GM18507 (cell line): ENCODE measurements around the gene ACYP1.
"Not testable (repeated sequence)": the region's sequence is repeated elsewhere in the genome, so short reads cannot be mapped to it uniquely, and the experiment has no call there.

ENCODE experiments used
- DNase-seq: peaks from one replicate; pipeline ENCODE4 v3.0.0; 2011; ENCODE audit warnings: low read depth; ENCODE audit not compliant: insufficient read length; ENCODE audit errors: extremely low spot score
- FAIRE-seq: peaks from 2 replicates; lab custom pipeline; 2011; peaks lifted over from hg19 to GRCh38; lab: Jason Lieb, UNC

ACYP1 gene

DNA sequence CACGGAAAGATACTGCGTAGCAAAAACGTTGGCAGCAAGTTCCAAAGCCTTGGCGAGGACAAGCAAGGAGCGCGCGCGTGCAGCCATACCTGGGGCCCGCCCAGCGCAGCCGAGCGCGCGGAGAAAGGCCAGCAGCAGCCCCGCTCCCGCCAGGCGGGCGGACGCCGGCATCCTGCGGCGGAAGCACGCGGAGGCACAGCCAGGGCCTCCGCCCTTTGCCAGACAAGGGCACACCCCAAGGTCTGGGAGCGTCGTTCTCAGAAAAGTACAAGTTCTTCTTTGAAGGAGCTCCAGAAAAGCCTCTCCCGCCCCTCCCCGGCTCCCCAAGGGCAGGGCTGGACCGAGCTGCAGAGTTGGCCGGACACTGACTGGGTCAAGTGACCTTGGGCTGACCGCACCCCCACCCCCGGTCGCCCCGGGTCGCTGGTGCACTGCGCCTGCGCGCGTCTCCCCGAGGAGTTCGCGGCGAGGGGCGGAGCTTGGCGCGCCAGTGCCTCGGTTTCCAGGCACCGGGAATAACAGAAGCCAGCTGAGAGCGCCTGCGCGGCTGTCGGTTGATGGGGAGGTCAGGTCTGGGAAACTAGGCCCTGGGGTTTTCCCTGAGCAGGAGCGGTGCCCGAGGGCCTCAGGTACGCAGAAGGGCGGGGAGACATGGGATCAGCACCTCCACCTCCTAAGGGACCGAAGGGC is 5.4 kb upstream of the ACYP1 start, which contains the start of gene ZC2HC1C:
Gene ZC2HC1C (plus strand): TSS at position 521 of the 690 bp plus-strand sequence. CDS start 933 bp downstream, outside the sequence.
- FAIRE-seq (peak; percentile 76), DNase-seq (peak; percentile 71)

DNA sequence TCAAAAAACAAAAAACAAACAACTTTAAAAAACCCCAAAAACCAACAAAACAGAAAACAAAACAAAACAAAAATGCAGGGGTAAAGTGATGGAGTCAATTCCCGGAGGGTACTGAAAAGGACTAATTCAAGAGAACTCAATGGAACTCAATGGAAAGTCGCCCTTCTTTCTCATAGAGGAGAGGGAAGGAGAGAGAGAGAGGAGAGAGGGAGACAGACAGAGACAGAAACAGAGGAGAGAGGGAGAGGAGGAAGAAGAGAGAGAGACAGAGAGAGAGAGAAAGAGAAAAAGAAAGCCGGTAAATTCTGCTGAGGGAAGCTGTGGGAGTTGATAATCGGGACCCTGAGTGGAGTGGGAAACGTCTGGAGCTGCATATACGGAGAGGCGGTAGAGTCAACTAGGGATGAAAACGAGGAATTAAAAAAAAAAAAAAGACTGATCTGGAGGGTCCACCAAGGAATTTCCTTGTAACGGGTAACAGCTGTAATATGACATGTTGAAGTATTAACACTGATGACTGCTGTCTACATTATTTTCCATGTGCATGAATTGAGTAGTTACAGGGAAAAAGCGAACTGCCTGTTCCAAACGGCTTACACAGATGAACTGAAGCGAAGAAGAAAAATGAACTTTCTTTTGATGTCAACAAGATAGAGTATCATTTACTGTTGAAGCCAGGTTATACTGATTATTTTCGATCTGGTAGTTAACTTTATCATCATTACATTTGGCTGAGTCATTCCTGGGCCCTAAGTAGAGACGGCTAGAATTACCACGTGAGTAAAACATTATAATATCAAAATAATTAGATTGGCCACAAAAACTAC is 4.7 kb upstream of the ACYP1 start:
- DNase-seq = no peak
- FAIRE-seq = no peak

DNA sequence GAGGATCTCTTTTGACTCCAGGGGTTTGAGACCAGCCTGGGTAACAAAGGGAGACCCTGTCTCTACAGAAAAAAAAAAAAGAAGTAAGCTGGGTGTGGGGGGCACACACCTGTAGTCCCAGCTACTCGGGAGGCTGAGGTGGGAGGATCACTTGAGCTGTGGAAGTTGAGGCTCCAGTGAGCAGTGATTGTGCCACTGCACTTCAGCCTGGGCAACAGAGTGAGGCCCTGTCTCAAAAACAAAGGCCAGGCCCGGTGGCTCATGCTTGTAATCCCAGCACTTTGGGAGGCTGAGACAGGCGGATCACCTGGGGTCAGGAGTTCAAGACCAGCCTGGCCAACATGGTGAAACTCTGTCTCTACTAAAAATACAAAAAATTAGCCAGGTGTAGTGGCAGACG is 3.9 kb upstream of the ACYP1 start:
- not testable (repeated sequence) for DNase-seq, FAIRE-seq

DNA sequence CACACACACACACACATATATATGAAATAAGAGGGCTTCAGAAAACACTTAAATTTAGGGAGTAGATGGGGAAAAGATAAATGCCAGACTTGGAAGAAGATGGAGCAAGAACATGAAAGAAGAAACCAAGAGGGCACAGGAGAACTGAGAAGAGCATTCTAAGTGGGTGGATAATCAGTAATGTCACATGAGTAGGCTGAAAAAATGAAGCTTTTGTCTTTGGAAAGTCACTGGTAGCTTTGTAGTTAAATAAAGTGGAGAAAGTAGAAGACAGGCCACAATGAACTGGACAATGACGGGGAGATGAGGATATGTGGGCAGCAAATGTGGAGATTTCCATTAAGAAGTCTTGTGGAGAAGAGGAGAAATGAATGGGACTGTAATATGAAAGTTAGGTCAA is 3.4 kb upstream of the ACYP1 start:
- no peak for DNase-seq
- FAIRE-seq = no peak

DNA sequence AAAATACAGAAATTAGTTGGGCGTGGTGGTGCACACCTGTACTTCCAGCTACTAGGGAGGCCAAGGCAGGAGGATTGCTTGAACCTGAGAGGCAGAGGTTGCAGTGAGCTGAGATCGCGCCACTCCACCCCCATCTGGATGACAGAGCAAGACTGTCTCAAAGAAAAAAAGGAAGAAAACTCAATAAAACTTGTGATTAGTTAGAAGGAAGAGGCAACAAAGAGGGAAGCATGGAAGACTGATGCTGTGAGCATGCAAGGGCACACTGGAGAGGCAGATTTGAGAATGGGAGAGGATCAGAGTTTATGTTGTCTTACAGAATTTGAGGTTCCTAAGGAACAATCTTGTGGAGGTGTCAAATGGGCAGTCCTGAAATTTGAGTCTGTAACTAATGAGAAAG is 2.9 kb upstream of the ACYP1 start:
- no peak for DNase-seq
- no peak for FAIRE-seq

DNA sequence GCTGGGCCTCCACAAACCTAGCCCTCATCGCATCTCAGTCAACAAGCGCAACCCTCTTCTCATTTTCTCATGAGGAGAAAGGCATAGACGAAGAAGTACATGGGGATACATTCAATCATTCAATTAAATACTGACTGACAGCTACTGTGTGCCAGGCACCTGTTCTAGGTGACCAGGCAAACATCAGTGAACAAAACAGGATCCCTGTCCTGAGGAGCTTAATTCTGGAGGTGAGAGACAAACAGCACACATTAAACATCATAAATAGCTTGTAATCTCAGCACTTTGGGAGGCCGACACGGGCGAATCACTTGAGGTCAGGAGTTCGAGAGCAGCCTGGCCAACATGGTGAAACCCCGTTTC is 362 bp upstream of the ACYP1 start:
- FAIRE-seq (no peak), DNase-seq (no peak)

DNA sequence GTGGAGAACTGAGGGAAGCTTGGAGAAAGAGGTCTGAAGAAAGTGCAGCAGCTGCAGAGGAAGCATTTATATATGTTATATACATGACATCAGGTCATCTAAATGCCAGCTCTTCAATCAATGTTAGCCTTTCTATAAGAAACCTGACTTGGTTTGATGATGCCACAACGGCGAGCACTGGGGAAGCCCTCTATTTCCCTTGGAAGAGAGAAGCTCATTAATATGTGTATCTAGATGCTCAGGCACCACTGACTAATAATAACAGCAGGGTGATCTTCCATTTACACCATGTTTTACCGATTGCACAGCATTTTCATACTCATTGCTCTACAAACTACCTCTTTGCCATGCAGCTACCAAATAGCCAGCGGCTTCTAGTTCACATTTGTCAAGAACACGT is 811 bp downstream of the ACYP1 start:
- no peak for DNase-seq
- FAIRE-seq = no peak

DNA sequence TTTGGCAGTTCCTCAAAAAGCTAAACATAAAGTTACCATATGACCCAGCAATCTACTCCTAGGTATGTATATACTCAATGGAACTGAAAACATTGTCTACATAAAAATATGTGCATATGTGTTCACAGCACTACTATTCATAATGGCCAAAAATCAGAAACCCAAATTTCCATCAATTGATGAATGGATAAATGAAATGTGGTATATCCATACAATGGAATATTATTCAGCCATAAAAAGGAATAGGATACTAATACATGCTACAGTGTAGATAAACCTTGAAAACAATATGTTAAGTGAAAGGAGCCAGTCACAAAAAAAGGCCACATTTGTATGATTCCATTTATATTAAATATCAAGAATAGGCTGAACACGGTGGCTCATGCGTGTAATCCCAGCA is 3.4 kb downstream of the ACYP1 start:
- FAIRE-seq (no peak), DNase-seq (no peak)

DNA sequence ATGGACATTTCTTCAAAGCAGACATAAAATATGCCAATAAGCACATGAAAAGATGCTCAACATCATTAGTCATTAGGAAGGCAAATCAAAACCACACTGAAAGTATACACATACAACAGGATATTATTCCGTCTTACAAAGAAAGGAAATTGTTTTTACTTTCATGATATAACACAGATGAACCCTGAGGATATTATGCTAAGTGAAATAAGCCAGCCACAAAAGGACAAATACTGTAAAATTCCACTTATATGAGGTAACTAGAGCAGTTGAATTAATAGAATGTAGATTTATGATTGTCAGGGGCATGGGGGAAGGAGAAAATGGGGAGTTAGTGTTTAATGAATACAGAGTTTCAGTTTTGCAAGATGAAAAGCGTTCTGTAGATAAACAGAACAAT is 4.2 kb downstream of the ACYP1 start:
- no peak for FAIRE-seq
- DNase-seq = no peak

DNA sequence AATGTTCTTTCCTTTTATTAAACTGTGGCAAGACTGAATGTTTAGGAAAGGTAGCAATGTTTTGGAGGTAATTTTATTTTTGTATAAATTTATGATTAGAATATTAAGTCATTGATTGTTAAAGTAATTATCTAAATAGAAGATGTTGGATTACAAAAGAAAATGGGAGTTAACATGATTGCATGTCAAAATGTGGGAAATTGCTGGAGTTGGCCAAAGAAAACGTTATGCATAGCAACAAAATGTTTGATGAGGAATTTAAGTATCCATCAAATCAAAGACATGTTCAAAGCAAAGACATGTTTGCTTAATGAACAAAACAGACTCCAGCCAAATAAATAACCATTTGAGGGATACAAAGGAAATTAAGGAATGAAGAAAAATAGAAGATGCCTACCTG is 9.4 kb downstream of the ACYP1 start:
- DNase-seq = no peak
- FAIRE-seq = no peak

DNA sequence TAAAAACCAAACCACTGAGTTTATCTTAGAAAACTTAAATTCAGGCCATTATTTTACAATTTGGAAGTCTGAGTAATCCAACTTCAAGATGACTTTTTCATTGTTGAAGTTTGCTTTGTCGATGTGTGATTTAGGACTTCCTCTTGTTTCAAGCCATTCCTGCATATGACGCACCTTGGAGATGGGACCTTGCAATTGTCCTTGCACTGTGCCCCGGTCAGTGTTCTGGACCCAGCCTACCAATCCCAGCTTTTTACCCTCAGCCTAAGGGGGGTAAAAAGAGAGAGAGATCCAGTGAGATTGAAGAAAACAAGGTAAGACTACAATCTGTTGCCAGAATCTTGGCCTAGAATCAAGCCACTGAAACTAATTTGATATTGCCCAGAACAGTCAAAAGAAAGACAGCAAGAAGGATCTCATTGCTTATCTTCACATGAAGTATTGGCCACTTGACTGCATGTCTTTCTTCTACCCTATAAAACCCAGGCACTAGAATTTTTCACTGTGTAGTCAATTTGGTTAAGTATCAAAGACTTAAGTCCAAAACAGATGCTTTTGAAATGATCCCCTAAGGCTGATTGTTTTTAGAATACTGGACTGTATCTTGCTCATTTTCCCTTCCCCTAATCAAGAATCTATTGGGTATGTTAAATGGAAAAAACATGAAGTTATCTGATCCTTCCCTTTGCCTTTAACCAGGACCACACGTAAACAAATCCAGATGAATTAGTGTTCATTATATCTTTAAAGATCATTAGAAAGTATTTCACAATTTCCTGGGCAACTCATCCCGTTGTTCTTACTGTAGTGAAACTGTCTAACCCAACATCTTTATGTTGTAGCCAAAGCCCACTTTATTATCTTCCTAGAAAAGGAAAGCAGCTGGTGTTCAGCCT is 10.2 kb downstream of the ACYP1 start:
- FAIRE-seq = no peak

DNA sequence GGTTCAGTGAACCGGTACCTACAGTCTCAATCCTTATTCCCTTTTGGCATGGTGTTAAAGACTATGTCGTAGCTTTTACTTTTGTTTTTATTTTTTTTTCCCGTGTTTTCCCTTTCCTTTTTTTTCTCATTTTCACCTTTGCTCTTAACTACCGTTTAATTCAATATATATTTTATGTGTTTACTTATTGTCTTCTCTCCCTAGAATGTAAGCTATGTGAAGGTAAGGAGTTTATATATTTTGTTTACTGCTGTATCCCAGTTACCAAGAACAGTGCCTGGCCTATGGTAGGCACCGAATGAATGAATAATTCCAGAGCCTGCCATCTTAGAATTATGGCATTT is 12.3 kb downstream of the ACYP1 start:
- FAIRE-seq (no peak), DNase-seq (no peak)

More for the DNA sequence above, 10.2 kb downstream of the ACYP1 start:
- no peak for DNase-seq

DNA sequence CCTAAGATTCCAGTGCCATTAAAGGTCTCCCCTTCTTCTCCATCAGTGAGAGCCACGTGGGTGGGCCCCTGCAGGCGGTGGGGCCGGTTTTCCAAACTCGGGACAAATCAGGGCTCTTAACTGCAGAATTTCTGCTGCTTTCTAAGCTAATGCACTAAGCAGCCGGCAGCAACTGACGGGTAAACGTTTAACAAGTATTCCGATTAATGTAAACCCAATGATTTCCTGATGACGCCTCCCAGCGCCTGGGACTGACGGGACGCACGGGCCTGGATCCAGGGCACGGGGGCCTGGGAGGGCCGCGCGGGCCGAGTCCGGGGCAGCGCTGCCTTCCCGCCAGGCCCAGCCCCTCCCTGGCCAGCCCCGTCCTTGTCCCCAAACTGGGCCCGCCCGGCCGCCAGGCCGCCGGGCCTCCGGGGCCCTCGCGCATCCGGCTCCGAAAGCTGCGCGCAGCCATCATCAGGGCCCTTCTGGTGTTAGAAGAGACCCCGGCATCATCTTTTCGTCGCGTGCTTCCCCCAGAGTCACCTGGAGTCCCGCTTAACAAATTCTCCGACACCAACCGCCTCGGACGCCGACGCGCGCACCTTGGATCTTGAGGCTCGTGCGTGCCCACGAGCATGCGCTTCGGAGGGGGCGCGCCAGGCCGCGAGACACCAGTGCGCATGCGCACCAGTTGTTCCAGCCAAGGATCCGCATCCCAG is 12.8 kb downstream of the ACYP1 start, which contains the start of gene MLH3:
Gene MLH3 (minus strand): TSS at position 616 of the 704 bp plus-strand sequence. CDS start 1,812 bp downstream, outside the sequence.
- FAIRE-seq = peak; percentile 87

DNA sequence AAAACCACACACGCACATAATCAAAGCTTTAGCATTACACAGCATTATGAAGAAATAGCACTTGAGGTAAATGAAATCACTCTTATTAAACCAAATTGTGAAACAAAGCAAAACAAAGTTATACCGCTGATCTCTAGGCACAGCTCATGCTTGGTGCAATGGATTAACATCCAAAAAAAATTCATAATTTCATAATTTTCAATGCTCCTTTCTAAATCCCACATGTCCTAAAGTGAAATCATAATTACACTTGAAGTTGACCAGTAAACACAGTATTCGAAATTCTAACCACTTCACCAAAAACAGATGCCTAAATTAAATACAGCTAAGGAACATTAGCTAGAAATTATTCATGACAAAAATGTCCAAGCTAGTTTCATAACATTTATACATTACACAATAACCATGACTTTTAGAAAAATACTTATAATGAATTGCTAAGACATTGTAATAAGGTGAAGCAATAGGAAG is 14.1 kb downstream of the ACYP1 start:
- FAIRE-seq = peak; percentile 9
- no peak for DNase-seq

More for the DNA sequence above, 12.8 kb downstream of the ACYP1 start, which contains the start of gene MLH3:
- DNase-seq = peak; percentile 81

DNA sequence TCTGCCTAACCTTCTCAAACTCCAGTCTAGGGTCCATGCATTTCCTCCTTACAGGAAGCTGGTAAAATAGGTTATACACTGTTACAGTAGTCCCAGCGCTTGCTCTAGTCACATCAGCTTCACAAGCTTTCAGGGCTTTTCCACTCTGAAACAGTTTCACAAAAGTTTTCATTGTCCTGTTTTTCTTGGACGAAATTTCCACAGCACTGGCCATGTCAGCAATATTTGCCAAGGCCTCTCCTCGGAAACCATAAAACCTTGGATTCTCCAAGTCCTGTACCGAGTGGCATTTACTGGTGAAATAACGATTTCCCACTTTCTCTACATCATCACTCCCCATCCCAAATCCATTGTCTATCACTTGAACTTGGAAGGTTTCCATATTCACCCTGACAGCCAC is 14.7 kb downstream of the ACYP1 start:
- no peak for FAIRE-seq

DNA sequence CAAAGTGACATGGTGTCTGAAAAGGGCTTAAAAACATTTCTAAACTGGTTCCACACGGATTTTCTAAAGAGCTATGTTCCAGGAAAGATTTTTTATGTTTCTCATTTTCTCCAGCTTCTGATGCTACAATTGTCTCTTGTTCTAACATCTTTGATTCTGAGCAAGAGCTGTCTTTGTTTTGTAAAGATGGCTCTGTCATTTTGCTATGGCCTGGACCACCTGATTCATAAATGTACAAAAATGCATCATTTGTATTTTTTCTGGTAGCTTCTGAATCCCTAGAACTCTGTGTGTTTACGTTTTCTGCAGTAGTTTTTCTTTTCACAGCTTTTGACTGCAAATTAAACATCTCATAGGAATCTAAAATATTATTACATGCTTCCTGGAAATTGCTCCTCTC is 15.7 kb downstream of the ACYP1 start:
- FAIRE-seq = no peak
- no peak for DNase-seq

More for the DNA sequence above, 14.7 kb downstream of the ACYP1 start:
- no peak for DNase-seq

DNA sequence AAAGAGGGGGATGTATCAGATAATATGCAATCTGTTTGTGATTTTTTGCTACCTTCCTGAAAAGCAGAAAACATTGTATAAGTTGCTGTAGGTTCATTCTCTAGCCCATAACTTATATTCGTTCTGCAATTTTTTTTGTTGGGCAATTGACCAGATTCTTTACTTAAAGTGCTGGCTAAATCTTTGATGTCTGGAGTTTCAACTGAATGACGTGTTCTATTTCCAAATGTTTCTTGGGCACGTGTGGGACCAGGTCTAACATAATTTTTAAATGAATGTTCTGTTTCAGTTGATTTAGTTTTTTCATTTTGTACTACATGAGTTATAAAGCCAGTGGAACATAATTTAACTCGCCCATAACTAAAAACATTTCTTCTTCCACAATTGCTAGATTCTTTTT is 16.3 kb downstream of the ACYP1 start:
- no peak for FAIRE-seq

DNA sequence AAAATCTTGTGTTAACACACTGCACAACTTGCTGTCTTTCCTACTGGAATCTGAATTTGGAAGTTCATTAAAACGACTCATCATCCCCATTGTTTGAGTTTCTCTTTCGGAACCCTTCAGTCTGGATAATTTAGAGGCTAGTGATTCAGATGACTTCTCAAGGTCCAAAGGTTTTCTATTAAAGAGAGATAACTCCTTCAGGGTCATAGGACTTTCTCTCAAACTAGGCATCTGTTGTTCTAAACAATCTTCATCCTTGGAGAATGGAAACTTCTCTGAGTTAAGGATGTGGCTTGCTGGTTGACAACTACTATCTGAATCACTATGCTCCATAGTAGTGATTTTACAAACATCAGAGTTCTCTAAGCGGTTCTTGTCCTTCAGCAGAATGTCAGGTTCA is 16.9 kb downstream of the ACYP1 start:
- DNase-seq (no peak), FAIRE-seq (no peak)

More for the DNA sequence above, 16.3 kb downstream of the ACYP1 start:
- no peak for DNase-seq

DNA sequence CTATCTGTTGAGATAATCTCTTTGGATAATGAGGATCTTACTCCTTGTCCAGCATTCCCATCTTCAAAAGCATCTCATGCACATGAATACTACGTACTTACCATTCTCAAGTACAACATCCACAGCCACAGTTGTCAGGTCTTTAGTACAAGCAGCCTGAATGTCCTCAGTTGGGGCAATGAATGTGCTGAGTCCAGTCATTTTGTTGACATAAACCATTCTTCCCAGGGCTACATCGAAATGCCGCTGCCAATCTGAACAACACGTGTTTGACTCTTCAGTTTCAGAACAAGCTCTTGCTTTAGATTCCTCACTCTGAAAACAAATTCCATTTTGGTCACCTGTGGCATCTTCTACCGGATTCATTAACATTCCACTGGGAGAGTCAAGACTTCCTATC is 17.5 kb downstream of the ACYP1 start:
- FAIRE-seq (no peak), DNase-seq (no peak)
